Testis (tissue), 2 donors: ENCODE data around the gene MEMO1.

Experiments
- CTCF ChIP-seq, 3 experiments: fragments of 450-650 bp in 2 of 3; fragments of 200-600 bp in 1 of 3; sonication (generic) in 1 of 3; IDR thresholded peaks; one replicate each; pipeline ENCODE4 v1.5.1; 2016 to 2019; ENCODE audit warnings: antibody characterized with exemption in 3 of 3, mild to moderate bottlenecking in 2 of 3, moderate library complexity in 1 of 3
- POLR2A ChIP-seq: fragments of 450-650 bp; IDR thresholded peaks from one replicate; pipeline ENCODE4 v1.6.1; 2017; ENCODE audit warnings: antibody characterized with exemption, mild to moderate bottlenecking, moderate library complexity

GRCh38 chr2:31992934-31993333 is 17.9 kb downstream of the MEMO1 start:
- TF ChIP-seq CTCF (IDR thresholded peaks at IDR 0.05): no peak
- TF ChIP-seq POLR2A: no peak
